22Rv1 (cell line): ENCODE results near the gene BACH1.

ENCODE experiments used
- ZFX ChIP-seq: fragments of 450-650 bp; IDR thresholded peaks from 2 replicates; pipeline ENCODE4 v1.6.1; 2017; ENCODE audit warnings: antibody characterized with exemption, borderline replicate concordance
- TF ChIP-seq, protein P1 (sequence below): fragments of 450-650 bp; IDR thresholded peaks from 2 replicates; pipeline ENCODE4 v1.5.1; 2017; ENCODE audit warnings: mild to moderate bottlenecking

DNA sequence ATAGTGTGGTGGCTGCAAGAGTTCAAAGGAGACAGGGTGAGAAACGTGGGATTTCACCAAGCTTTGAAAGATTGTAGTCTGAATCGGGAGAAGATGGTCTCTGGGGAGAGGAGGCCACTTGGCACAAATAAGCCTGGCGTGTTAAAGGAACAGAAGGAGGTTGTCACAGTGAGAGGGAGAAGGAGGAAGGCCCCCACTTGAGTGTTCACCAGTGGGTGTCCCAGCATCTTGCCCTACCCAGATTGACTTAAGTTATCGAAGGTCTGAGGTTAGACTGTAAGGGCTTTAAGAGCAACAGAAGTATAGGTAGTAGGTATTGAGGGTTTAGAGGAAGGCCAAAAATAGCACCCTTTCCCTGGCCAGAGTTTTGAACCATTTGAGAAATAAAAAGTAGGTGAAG is 48.0 kb downstream of the BACH1 start:
- TF ChIP-seq, protein P1, sequence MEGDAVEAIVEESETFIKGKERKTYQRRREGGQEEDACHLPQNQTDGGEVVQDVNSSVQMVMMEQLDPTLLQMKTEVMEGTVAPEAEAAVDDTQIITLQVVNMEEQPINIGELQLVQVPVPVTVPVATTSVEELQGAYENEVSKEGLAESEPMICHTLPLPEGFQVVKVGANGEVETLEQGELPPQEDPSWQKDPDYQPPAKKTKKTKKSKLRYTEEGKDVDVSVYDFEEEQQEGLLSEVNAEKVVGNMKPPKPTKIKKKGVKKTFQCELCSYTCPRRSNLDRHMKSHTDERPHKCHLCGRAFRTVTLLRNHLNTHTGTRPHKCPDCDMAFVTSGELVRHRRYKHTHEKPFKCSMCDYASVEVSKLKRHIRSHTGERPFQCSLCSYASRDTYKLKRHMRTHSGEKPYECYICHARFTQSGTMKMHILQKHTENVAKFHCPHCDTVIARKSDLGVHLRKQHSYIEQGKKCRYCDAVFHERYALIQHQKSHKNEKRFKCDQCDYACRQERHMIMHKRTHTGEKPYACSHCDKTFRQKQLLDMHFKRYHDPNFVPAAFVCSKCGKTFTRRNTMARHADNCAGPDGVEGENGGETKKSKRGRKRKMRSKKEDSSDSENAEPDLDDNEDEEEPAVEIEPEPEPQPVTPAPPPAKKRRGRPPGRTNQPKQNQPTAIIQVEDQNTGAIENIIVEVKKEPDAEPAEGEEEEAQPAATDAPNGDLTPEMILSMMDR: no peak
- no peak for TF ChIP-seq ZFX
